ENCODE results near the gene PUM2.
A peak's percentile ranks its signal among the peaks of the same experiment; 100 is the strongest.

Gene PUM2

GRCh38 chr2:20339012-20339411, 11.6 kb downstream of the PUM2 start:
- DNase-seq (ENCODE audit: low spot score), result no peak

DNA sequence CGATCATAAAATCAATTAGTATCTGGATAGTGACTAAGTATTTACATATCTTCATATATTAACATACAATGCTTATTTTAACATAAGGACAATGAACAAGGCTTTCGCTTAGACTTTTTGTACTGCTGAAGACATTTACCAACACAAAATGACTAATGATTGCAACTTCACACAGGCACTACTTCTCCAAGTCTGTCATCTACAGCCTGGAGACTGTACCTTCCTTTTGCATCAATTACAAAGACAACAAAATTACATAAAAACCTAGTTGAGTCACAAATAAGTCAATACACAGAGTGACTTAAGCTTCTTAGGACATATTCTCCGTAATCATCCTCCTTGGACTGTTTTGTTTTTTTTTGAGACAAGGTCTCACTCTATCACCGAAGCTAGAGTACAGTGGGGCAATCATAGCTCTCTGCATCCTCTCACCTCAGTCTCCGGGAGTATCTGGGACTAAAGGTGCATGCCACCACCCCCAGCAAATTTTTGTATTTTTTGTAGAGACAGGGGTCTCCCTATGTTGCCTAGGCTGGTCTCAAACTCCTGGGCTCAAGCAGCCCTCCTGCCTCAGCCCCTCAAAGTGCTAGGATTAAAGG, 15.9 kb downstream of the PUM2 start:
- DNase-seq (ENCODE audit: low spot score), result no peak

- DNase-seq (ENCODE audit: low spot score), result no peak
These were observed 16.9 kb downstream of the PUM2 start for GRCh38 chr2:20333738-20334137.

- DNase-seq (ENCODE audit: low spot score), result no peak
These were observed 20.5 kb downstream of the PUM2 start for GRCh38 chr2:20330192-20330591.

DNA sequence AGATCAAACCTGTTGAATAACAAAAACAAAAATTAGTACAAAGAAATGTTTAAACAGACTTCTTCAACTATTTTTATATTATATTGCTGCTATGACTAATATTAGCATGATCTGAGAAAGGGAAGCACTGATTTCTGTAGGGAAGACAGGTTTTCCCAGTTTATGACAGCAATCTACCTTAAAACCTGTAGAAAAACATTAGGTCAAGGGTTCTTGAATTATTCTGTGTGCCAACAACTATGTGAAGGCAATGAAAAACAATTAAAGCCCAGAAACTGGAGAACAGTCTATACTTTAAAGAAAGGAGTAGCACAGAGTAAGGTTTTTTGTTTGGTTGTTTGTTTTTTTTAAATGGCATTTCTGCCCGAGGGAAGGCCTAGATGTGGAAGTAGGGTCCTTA, 23.3 kb downstream of the PUM2 start:
- no peak for DNase-seq (ENCODE audit: low spot score)

- peak; percentile 59 for DNase-seq (ENCODE audit: low spot score)
These were observed 24.4 kb downstream of the PUM2 start for GRCh38 chr2:20326163-20326780.

- DNase-seq (ENCODE audit: low spot score), result no peak
These were observed 27.9 kb downstream of the PUM2 start for GRCh38 chr2:20322527-20323300.

GRCh38 chr2:20317690-20318089, 33.0 kb downstream of the PUM2 start:
- no peak for DNase-seq (ENCODE audit: low spot score)

GRCh38 chr2:20317197-20317596, 33.4 kb downstream of the PUM2 start:
- no peak for DNase-seq (ENCODE audit: low spot score)

DNA sequence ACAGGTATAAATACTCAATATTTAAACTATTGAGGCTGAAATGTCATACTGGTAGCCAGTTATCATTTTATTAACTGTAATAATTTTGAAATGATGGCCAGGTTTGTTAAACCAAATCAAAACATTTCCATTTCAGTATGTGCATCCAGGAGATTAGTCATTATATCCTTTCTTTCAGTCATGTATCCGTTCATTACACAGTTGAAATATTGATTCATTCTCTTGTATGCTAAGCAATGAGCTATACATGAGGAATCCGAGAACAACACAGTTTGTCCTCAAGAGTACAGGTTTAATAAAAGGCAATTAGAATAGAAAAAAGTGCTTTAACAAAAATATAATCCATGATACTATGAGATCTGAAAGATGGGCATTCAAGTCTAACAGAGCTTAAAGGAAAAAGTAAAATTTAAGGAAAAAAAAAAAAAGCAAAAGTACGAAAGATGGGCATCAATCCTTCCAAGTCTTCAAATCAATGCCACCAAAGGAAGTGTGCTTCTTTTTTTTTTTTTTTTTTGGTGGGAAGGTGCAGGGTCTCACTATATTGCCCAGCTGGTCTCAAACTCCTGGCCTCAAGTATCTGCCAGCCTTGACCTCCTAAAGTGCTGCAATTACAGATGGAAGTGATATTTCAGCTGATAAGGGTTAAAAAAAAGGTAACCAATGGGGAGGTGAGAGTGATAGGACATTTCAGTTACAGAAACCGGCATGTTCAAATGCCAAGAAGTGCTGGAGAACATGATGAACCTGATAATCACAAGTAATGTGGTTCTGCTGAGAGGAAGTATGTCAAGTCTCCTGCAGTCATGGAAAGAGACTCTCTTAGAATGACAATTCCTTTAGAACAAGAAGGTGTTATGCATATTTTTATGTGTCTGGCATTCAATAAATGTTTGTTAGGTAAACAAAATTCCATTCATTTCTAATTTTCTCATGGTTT, 35.8 kb downstream of the PUM2 start:
- no peak for DNase-seq (ENCODE audit: low spot score)

DNA sequence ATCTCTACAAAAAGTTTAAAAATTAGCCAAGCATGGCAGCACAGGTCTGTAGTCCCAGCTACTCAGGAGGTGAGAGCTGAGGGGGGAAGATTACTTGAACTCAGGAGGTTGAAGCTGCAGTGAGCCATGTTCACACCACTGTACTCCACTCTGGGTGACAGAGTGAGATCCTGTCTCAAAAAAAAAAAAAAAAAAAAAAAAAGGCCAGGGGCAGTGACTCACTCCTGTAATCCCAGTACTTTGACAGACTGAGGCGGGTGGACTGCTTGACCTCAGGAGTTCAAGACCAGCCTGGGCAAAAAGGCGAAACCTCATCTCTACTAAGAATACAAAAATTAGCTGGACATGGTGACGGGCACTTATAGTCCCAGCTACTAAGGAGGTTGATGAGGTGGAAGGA, 37.0 kb downstream of the PUM2 start:
- DNase-seq (ENCODE audit: low spot score), result no peak

- no peak for DNase-seq (ENCODE audit: low spot score)
These were observed 41.6 kb downstream of the PUM2 start for GRCh38 chr2:20309001-20309400.

DNA sequence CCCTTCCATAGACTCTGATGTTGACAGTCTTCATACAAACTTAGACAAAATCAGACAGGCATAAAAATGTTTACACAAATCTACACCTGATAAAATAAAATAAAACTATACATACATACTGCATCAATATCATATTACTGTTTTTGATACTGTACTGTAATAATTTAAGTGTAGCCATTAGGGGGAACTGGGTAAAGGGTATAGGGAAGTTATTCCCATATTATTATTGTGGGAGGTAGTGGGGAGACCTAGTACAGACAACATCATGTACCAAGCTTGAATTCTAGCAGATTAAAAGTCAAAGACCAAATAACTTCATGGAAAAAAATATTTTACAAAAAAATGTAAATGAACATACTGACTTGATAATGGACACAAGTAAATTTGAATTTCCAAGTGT, 43.3 kb downstream of the PUM2 start:
- no peak for DNase-seq (ENCODE audit: low spot score)

GRCh38 chr2:20304411-20304810, 46.2 kb downstream of the PUM2 start:
- DNase-seq (ENCODE audit: low spot score), result no peak

DNA sequence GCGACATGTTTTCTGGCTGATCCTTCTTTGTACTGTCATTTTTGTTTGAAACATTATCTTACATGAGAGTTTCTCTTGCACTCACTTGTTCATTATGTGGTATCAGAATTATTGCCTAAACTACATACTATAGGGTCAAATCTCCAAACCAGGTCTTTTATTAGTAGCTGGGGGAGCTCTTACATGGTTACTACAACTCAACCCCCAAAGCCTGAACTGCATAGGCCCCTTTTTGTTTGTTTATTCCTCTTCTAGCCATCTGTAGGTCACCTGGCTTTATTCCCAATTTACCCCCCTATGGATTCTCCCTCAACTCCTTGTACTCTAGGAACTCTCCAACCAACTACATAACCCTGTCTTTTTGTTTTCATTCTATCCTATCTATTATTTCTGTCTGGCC, 46.7 kb downstream of the PUM2 start:
- DNase-seq (ENCODE audit: low spot score), result no peak

- DNase-seq (ENCODE audit: low spot score), result no peak
These were observed 48.6 kb downstream of the PUM2 start for GRCh38 chr2:20302019-20302418.

GRCh38 chr2:20300656-20301055, 50.0 kb downstream of the PUM2 start:
- DNase-seq (ENCODE audit: low spot score), result no peak

DNA sequence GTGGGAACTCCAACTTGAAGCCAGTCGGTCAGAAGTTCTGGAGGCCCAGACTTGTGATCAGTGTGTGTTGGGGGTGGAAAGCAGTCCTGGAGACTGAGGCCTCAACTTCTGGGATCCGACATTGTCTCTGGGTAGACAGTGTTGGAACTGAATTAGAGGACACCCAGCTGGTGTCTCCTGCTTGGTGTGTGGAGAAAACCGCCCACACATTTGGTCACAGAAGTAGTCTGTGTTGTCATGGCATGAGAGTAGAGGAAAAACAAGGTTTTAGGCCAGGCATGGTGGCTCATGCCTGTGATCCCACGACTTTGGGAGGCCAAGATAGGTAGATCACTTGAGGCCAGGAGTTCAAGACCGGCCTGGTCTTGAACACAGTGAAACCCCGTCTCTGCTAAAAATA, 51.5 kb downstream of the PUM2 start:
- no peak for DNase-seq (ENCODE audit: low spot score)

DNA sequence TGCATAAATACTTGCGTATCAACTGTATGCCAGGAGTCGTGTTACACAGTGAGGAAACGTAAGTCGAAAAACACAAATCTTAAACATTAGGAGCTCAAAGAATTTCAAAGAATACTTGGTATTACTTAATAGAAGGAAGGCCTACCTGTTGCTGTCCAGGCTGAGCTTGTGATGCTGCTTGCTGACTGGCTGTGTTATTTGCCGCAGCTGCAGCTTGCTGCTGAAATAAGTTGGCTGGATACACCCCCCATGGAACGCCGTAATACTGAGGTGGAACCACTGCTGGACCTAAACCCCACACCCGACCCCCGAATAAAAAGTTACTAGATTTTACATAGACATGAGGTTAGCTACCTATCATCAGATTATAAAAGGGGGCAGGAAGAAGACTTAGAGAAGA, 56.4 kb downstream of the PUM2 start:
- DNase-seq (ENCODE audit: low spot score), result no peak

- DNase-seq (ENCODE audit: low spot score), result no peak
These were observed 57.7 kb downstream of the PUM2 start for GRCh38 chr2:20292984-20293383.

GRCh38 chr2:20291846-20292408, 58.7 kb downstream of the PUM2 start:
- peak; percentile 11 for DNase-seq (ENCODE audit: low spot score)

DNA sequence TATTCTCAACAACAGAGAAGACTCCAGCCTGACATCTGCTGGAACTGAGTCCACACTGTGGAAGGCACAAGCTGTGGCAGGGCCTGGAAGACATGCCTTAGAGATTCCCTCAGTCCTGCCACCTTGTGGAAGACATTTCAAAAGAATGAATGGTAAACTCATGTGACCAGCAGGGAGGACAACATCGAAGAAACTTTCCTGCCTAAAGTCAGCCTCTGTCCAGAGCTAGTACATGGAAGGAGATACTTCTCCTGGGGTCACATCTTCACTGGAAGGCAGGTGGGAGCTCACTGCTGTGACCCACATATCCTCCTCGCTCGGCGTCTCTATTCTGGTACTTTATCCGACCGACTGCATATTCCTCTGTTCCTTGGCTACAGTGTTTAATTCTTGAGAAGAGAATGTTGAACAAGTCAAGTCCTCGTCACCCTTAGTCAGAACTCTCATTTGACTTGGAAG, 59.5 kb downstream of the PUM2 start:
- peak; percentile 88 for DNase-seq (ENCODE audit: low spot score)

Data from iPS-NIHi11 (cell line).